OCI-LY7 (cell line): ENCODE data around the gene CABCOCO1. TPM values are rescaled to one million over a fixed set of nuclear protein-coding genes. Genes with fewer than 3 reads are reported as not detected.

Experiments
- BruUV-seq: library from RNA; stranded (reverse); fragments of 400-500 nt; replicated peaks from 2 replicates; lab custom pipeline; 2021; lab: Mats Ljungman, UMichigan
- CTCF ChIA-PET: fragments of 300-600 bp; sonication (Branson Sonifier 250); formaldehyde crosslinking; loops from one replicate; lab custom pipeline; 2022; ENCODE audit warnings: antibody characterized with exemption; ENCODE audit not compliant: unreplicated experiment; lab: Charles Lee
- POLR2A ChIA-PET: fragments of 300-600 bp; sonication (Branson Sonifier 250); formaldehyde crosslinking; loops from one replicate; lab custom pipeline; 2022; ENCODE audit warnings: antibody characterized with exemption; lab: Charles Lee
- DNase-seq: peaks from one replicate; pipeline ENCODE4 v3.0.0-alpha.2; 2015; ENCODE audit warnings: low spot score
- H2AFZ ChIP-seq: fragments of 200-600 bp; sonication (generic), shearing (Covaris generic); 2 replicates; pipeline ENCODE4 v1.6.1; 2014; ENCODE audit warnings: mild to moderate bottlenecking, antibody characterized with exemption, low read length, moderate library complexity
- H3K27ac ChIP-seq: fragments of 200-600 bp; sonication (generic); 2 replicates; pipeline ENCODE4 v1.5.1; 2014; ENCODE audit warnings: mixed run types, low read depth, mild to moderate bottlenecking, moderate library complexity, low read length, inconsistent platforms; ENCODE audit not compliant: poor library complexity, severe bottlenecking
- H3K36me3 ChIP-seq: fragments of 200-600 bp; sonication (generic); 2 replicates; pipeline ENCODE4 v1.6.1; 2014; ENCODE audit warnings: mild to moderate bottlenecking, antibody characterized with exemption, low read length, moderate library complexity, mixed read lengths; ENCODE audit not compliant: insufficient read depth
- H3K4me1 ChIP-seq: fragments of 200-600 bp; sonication (generic); 2 replicates; pipeline ENCODE4 v1.5.1; 2014; ENCODE audit warnings: mild to moderate bottlenecking, low read length; ENCODE audit not compliant: insufficient read depth, poor library complexity, severe bottlenecking
- H3K4me2 ChIP-seq: fragments of 200-600 bp; sonication (generic); 2 replicates; pipeline ENCODE4 v1.6.1; 2014; ENCODE audit warnings: mild to moderate bottlenecking, low read length
- H3K4me3 ChIP-seq: fragments of 200-600 bp; sonication (generic); 2 replicates; pipeline ENCODE4 v1.5.1; 2014; ENCODE audit warnings: mild to moderate bottlenecking, low read depth, low read length; ENCODE audit not compliant: poor library complexity, severe bottlenecking
- H3K79me2 ChIP-seq: fragments of 200-600 bp; sonication (generic); 2 replicates; pipeline ENCODE4 v1.6.1; 2016; ENCODE audit warnings: low read depth, mild to moderate bottlenecking, low read length, moderate library complexity, mixed read lengths; ENCODE audit not compliant: insufficient read depth
- H3K9me2 ChIP-seq: fragments of 200-600 bp; sonication (generic); 2 replicates; pipeline ENCODE4 v1.6.1; 2016; ENCODE audit warnings: mild to moderate bottlenecking, low read length, mixed read lengths; ENCODE audit not compliant: insufficient read depth
- H3K9me3 ChIP-seq: fragments of 200-600 bp; sonication (generic); 2 replicates; pipeline ENCODE4 v1.6.1; 2014; ENCODE audit warnings: mild to moderate bottlenecking, mixed run types, low read length, mixed read lengths
- H4K20me1 ChIP-seq: fragments of 200-600 bp; sonication (generic); 2 replicates; pipeline ENCODE4 v1.6.1; 2014; ENCODE audit warnings: mild to moderate bottlenecking, antibody characterized with exemption, low read length, moderate library complexity, mixed read lengths; ENCODE audit not compliant: insufficient read depth
- EZH2phosphoT487 ChIP-seq: fragments of 200-600 bp; sonication (generic); IDR thresholded peaks from 2 replicates; pipeline ENCODE4 v1.6.1; 2018; ENCODE audit warnings: low read depth, borderline replicate concordance, mild to moderate bottlenecking, mixed run types, antibody characterized with exemption, low read length, moderate library complexity, mixed read lengths
- intact Hi-C: fragments of 100-400 bp; cut with micrococcal nuclease; formaldehyde crosslinking; loops from one replicate; pipeline ENCODE4 v1.10.0; 2022; ENCODE audit not compliant: unreplicated experiment
- total RNA-seq, 2 experiments: library from RNA; depleted of rRNA in 1 of 2; stranded (reverse); fragments of >200 nt in 1 of 2; shearing (Covaris generic) in 1 of 2; gene quantifications; 2 replicates each; pipeline ENCODE4 v1.2.3, GENCODE V29; 2014 to 2022
- TF ChIP-seq, protein P1 (sequence below): fragments of 200-600 bp; sonication (generic); conservative IDR thresholded peaks from 2 replicates; pipeline ENCODE4 v1.5.1; 2014; ENCODE audit warnings: mild to moderate bottlenecking, antibody characterized with exemption, low read length, moderate library complexity, mixed read lengths

The CABCOCO1 gene
- total RNA-seq, 2 experiments from 2014 or later, result not detected

DNA sequence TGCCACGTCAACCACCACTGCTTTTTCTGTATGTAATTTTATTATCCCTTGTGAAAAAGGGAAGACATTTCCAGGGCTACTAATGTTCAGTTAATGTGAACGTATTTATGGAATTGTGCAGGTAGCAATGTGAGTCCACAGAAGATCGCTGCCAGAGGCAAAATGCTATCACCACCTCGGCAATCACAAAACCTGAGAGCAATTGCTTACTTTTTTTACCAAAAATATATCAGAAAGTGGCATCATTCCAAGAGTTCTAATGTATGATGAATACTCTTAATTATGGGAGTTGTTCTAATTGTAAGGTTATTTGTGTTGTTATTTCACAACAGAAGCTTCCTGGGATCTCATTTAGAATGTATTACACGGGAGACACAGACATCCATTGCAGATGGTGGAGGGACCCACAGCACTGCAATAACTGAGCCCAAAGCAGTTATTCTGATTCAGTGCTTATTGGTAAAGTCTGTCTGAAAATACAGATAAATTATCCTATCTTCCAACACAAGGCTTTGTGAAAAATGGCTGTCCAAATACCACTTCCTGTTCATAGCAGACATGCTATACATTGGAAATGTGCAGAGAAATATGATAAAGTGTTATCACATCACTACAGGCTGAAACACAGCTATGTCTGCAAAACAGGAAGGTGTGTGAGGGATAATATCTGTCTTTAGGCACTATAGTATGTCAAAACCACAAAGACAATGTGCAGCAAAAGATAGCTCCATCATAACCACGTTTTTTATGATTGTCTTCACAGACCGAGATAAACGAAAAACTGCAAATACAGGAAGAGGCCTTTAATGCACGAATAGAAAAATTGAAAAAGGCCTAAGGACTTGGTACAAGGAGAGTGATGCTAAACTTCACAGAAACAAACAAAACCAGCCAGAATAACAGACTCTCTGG is 102.7 kb downstream of the CABCOCO1 start:
- H2AFZ ChIP-seq, result peak overlapping the region; percentile 90
- H4K20me1 ChIP-seq, result no peaks in the 10 kb centered on the region
- H3K4me1 ChIP-seq, result peaks cover 5% of the 10 kb centered on the region
- no peak overlapping the region for H3K4me3 ChIP-seq
- POLR2A ChIA-PET, result interaction anchor here (1.0 to 2.9 kb wide), 4 partner anchors 9 to 62 kb away, joined by 3 to 10 read pairs (median 4); no protein-coding TSS in a partner anchor
- H3K9me3 ChIP-seq, result no peaks in the 10 kb centered on the region
- no peaks in the 10 kb centered on the region for H3K79me2 ChIP-seq
- TF ChIP-seq EZH2phosphoT487, result no peak
- TF ChIP-seq, protein P1, sequence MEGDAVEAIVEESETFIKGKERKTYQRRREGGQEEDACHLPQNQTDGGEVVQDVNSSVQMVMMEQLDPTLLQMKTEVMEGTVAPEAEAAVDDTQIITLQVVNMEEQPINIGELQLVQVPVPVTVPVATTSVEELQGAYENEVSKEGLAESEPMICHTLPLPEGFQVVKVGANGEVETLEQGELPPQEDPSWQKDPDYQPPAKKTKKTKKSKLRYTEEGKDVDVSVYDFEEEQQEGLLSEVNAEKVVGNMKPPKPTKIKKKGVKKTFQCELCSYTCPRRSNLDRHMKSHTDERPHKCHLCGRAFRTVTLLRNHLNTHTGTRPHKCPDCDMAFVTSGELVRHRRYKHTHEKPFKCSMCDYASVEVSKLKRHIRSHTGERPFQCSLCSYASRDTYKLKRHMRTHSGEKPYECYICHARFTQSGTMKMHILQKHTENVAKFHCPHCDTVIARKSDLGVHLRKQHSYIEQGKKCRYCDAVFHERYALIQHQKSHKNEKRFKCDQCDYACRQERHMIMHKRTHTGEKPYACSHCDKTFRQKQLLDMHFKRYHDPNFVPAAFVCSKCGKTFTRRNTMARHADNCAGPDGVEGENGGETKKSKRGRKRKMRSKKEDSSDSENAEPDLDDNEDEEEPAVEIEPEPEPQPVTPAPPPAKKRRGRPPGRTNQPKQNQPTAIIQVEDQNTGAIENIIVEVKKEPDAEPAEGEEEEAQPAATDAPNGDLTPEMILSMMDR, result no peak
- H3K27ac ChIP-seq, result no peak overlapping the region
- H3K36me3 ChIP-seq, result no peaks in the 10 kb centered on the region
- intact Hi-C loops, result no loop called here
- BruUV-seq, result no TSS peak
- CTCF ChIA-PET, result no interaction called here
- no peak for DNase-seq
- 0 out of 2 replicates have a peak, but pooled peaks cover 4% of the 10 kb centered on the region for H3K9me2 ChIP-seq
- H3K4me2 ChIP-seq, result no peak overlapping the region

DNA sequence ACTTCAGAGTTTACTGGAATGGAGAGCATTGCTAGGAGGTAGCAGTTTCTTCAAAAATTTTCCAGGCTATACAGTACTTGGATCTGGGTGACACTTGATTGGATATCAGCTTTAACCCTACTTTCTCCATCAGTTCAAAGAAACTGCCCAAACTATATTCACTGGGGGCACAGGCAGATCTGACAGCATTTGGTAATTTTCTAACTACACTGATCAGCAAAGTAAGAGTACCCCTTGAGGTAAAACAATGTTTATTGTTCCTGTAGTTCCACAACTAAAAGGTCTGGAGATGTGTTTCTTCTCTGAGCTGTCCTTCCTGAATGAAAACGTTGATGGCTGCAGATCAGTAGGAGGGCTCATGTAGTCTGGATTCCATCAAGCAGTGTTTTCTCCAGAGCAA is 104.2 kb downstream of the CABCOCO1 start:
- peaks cover 5% of the 10 kb centered on the region for H3K4me1 ChIP-seq
- no peaks in the 10 kb centered on the region for H3K79me2 ChIP-seq
- BruUV-seq, result no TSS peak
- DNase-seq, result no peak
- no peak overlapping the region for H3K27ac ChIP-seq
- H2AFZ ChIP-seq, result no peak overlapping the region
- H3K4me2 ChIP-seq, result no peak overlapping the region
- no peak for TF ChIP-seq EZH2phosphoT487
- no peaks in the 10 kb centered on the region for H3K9me3 ChIP-seq
- intact Hi-C loops, result no loop called here
- POLR2A ChIA-PET, result interaction anchor here (0.5 to 2.9 kb wide), 5 partner anchors 10 to 923 kb away, joined by 3 to 10 read pairs (median 3); no protein-coding TSS in a partner anchor
- H3K36me3 ChIP-seq, result no peaks in the 10 kb centered on the region
- H3K9me2 ChIP-seq, result 0 out of 2 replicates have a peak, but pooled peaks cover 4% of the 10 kb centered on the region
- CTCF ChIA-PET, result no interaction called here
- no peak overlapping the region for H3K4me3 ChIP-seq
- H4K20me1 ChIP-seq, result no peaks in the 10 kb centered on the region

DNA sequence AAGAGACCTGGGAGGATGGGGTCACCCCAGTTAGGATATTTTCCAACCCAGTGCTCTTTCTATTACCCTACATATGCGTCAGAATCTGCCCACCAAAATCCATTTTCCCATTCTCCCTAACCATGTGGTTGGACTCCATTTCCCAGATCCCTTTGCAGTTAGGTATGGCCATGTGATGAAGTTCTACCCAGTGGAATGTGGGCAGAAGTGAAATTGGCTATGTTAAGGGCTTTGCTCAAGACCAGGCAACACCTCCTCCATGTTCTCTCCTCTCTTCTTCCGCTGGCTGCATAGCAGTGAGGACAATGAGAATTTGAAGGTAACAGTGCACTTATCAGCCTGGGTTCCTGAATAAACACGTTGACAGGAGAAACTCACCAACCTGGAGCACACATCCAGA is 111.3 kb downstream of the CABCOCO1 start:
- Histone ChIP-seq H3K27ac (no peak overlapping the region), H2AFZ (no peak overlapping the region), H3K4me1 (no peaks in the 10 kb centered on the region), H3K4me3 (no peak overlapping the region), H3K4me2 (no peak overlapping the region), H3K9me3 (no peaks in the 10 kb centered on the region), H4K20me1 (no peaks in the 10 kb centered on the region), H3K36me3 (no peaks in the 10 kb centered on the region), H3K9me2 (no peaks in the 10 kb centered on the region), H3K79me2 (no peaks in the 10 kb centered on the region)
- DNase-seq, result no peak
- CTCF ChIA-PET, result no interaction called here
- BruUV-seq, result no TSS peak
- POLR2A ChIA-PET, result no interaction called here
- intact Hi-C loops, result no loop called here
- no peak for TF ChIP-seq EZH2phosphoT487
- TF ChIP-seq, protein P1, result no peak
